Hematopoietic multipotent progenitor cell treated with erythropoietin and hydrocortisone succinate and interleukin-3 and kit ligand, for 8 days (in vitro differentiated cells): ENCODE measurements around the gene ZNF497.
"Not testable (repeated sequence)": the region's sequence is repeated elsewhere in the genome, so short reads cannot be mapped to it uniquely, and the experiment has no call there.

ENCODE experiments used
- DNase-seq: peaks from one replicate; pipeline ENCODE4 v3.0.0-alpha.2; 2015

ZNF497 gene

GRCh38 chr19:58346961-58347929 is 15.3 kb downstream of the ZNF497 start:
- DNase-seq = no peak

GRCh38 chr19:58345558-58345957 is 17.0 kb downstream of the ZNF497 start:
- DNase-seq = no peak

- no peak for DNase-seq
These were observed 23.6 kb downstream of the ZNF497 start for GRCh38 chr19:58338825-58339558.

- DNase-seq = no peak
These were observed 24.2 kb downstream of the ZNF497 start for GRCh38 chr19:58338336-58338735.

- no peak for DNase-seq
These were observed 25.7 kb downstream of the ZNF497 start for GRCh38 chr19:58336820-58337219.

- DNase-seq = no peak
These were observed 26.3 kb downstream of the ZNF497 start for GRCh38 chr19:58336216-58336615.

GRCh38 chr19:58335630-58336029 is 26.9 kb downstream of the ZNF497 start:
- DNase-seq = no peak

- DNase-seq = no peak
These were observed 27.8 kb downstream of the ZNF497 start for GRCh38 chr19:58334691-58335249.

GRCh38 chr19:58332697-58333096 is 29.9 kb downstream of the ZNF497 start:
- no peak for DNase-seq

GRCh38 chr19:58330458-58330857 is 32.1 kb downstream of the ZNF497 start:
- DNase-seq = peak; percentile 53

- DNase-seq = peak; percentile 52
These were observed 33.6 kb downstream of the ZNF497 start for GRCh38 chr19:58328999-58329398.

- DNase-seq = peak; percentile 96
These were observed 35.4 kb downstream of the ZNF497 start, which contains the start of gene ZSCAN22 for GRCh38 chr19:58326914-58327726. ZSCAN22 (plus strand) TSS chr19:58326994; CDS start chr19:58334803, 7,809 bp downstream.

GRCh38 chr19:58326501-58326913 is 36.0 kb downstream of the ZNF497 start:
- DNase-seq = no peak

GRCh38 chr19:58325311-58326022 is 37.1 kb downstream of the ZNF497 start:
- no peak for DNase-seq

- no peak for DNase-seq
These were observed 43.3 kb downstream of the ZNF497 start for GRCh38 chr19:58319241-58319640.

- no peak for DNase-seq
These were observed 44.3 kb downstream of the ZNF497 start for GRCh38 chr19:58318297-58318696.

GRCh38 chr19:58317476-58318072 is 45.0 kb downstream of the ZNF497 start:
- peak; percentile 56 for DNase-seq

- no peak for DNase-seq
These were observed 47.0 kb downstream of the ZNF497 start for GRCh38 chr19:58315580-58315979.

GRCh38 chr19:58311345-58311865 is 51.1 kb downstream of the ZNF497 start:
- DNase-seq = no peak

- not testable (repeated sequence) for DNase-seq
These were observed 51.9 kb downstream of the ZNF497 start for GRCh38 chr19:58310685-58311084.

GRCh38 chr19:58307736-58308135 is 54.8 kb downstream of the ZNF497 start:
- no peak for DNase-seq
